HCT116 (cell line): Measurements from ENCODE around the gene CCL27.

Experiments used
- EZH2 ChIP-seq: fragments of 200-600 bp; sonication (generic); IDR thresholded peaks from 2 replicates; pipeline ENCODE4 v1.6.1; 2017; ENCODE audit warnings: antibody characterized with exemption, mixed run types
- EZH2phosphoT487 ChIP-seq: fragments of 200-600 bp; IDR thresholded peaks from 2 replicates; pipeline ENCODE4 v1.6.1; 2018; ENCODE audit warnings: antibody characterized with exemption, borderline replicate concordance
- JUND ChIP-seq: IDR thresholded peaks from 2 replicates; pipeline ENCODE4 v1.6.1; 2012
- POLR2A ChIP-seq: IDR thresholded peaks from 2 replicates; pipeline ENCODE4 v1.7.0; 2011; ENCODE audit warnings: borderline replicate concordance; ENCODE audit not compliant: insufficient read depth, insufficient read length; ENCODE audit errors: extremely low read depth
- POLR2AphosphoS5 ChIP-seq: IDR thresholded peaks from 2 replicates; pipeline ENCODE4 v1.6.1; 2011; ENCODE audit warnings: mild to moderate bottlenecking, low read depth, low read length, moderate library complexity
- RAD21 ChIP-seq: IDR thresholded peaks from 2 replicates; pipeline ENCODE4 v1.6.1; 2012; ENCODE audit warnings: low read depth, mild to moderate bottlenecking
- REST ChIP-seq: IDR thresholded peaks from 2 replicates; pipeline ENCODE4 v1.6.1; 2012; ENCODE audit warnings: low read depth
- SIN3A ChIP-seq: IDR thresholded peaks from 2 replicates; pipeline ENCODE4 v1.6.1; 2012; ENCODE audit warnings: low read depth
- YY1 ChIP-seq: IDR thresholded peaks from 2 replicates; pipeline ENCODE4 v1.6.1; 2011; ENCODE audit warnings: low read length, low read depth, moderate library complexity, mild to moderate bottlenecking; ENCODE audit not compliant: insufficient replicate concordance; ENCODE audit errors: extremely low read depth
- ZNF274 ChIP-seq: fragments of 200-500 bp; sonication (Bioruptor generic); IDR thresholded peaks from 2 replicates; pipeline ENCODE4 v1.6.1; 2014; ENCODE audit warnings: mild to moderate bottlenecking, low read depth, low read length, inconsistent platforms
- TF ChIP-seq, protein P1 (sequence below), 3 experiments: fragments of 200-600 bp in 1 of 3; sonication (generic) in 1 of 3; IDR thresholded peaks in 2 of 3; conservative IDR thresholded peaks in 1 of 3; 2 replicates each; pipeline ENCODE4 v1.5.1; 2012 to 2017; ENCODE audit warnings: low read depth in 2 of 3, low read length in 2 of 3, antibody characterized with exemption in 1 of 3, borderline replicate concordance in 1 of 3, control low read depth in 1 of 3, mild to moderate bottlenecking in 1 of 3, mixed read lengths in 1 of 3, mixed run types in 1 of 3, moderate library complexity in 1 of 3; ENCODE audit not compliant: insufficient read depth in 1 of 3
- TF ChIP-seq, protein P2 (sequence below): IDR thresholded peaks from 2 replicates; pipeline ENCODE4 v1.6.1; 2012

GRCh38 chr9:34623374-34624235 lies 38.9 kb downstream of the CCL27 start:
- TF ChIP-seq YY1 (no peak), REST (no peak), SIN3A (no peak), RAD21 (no peak), POLR2AphosphoS5 (no peak), EZH2phosphoT487 (no peak), JUND (no peak), POLR2A (no peak), ZNF274 (no peak), EZH2 (no peak)
- TF ChIP-seq, protein P1, sequence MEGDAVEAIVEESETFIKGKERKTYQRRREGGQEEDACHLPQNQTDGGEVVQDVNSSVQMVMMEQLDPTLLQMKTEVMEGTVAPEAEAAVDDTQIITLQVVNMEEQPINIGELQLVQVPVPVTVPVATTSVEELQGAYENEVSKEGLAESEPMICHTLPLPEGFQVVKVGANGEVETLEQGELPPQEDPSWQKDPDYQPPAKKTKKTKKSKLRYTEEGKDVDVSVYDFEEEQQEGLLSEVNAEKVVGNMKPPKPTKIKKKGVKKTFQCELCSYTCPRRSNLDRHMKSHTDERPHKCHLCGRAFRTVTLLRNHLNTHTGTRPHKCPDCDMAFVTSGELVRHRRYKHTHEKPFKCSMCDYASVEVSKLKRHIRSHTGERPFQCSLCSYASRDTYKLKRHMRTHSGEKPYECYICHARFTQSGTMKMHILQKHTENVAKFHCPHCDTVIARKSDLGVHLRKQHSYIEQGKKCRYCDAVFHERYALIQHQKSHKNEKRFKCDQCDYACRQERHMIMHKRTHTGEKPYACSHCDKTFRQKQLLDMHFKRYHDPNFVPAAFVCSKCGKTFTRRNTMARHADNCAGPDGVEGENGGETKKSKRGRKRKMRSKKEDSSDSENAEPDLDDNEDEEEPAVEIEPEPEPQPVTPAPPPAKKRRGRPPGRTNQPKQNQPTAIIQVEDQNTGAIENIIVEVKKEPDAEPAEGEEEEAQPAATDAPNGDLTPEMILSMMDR (IDR thresholded peaks at IDR 0.05 in 2 of 3, conservative IDR thresholded peaks at IDR 0.05 in 1 of 3; ENCODE audit: borderline replicate concordance in 1 of 3, insufficient read depth in 1 of 3, low read depth in 2 of 3, low read length in 2 of 3), result no peak
- TF ChIP-seq, protein P2, sequence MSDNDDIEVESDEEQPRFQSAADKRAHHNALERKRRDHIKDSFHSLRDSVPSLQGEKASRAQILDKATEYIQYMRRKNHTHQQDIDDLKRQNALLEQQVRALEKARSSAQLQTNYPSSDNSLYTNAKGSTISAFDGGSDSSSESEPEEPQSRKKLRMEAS, result no peak
